Stimulated activated effector memory CD8-positive, alpha-beta T cell treated with anti-CD3 and anti-CD28 coated beads, Interleukin-12 subunit alpha, Interleukin-12 subunit beta, amount 100 ng/mL, for 72 hours (primary cell): ENCODE measurements around the gene SPRED2.
A peak's percentile ranks its signal among the peaks of the same experiment; 100 is the strongest.
"Not testable (repeated sequence)": the region's sequence is repeated elsewhere in the genome, so short reads cannot be mapped to it uniquely, and the experiment has no call there.

ENCODE experiments used
- ATAC-seq: fragments of 150-1000 bp; cut with Tn5 transposase; 2 replicates; pipeline ENCODE4 v1.10.0; 2021
- DNase-seq, 2 donors: peaks; one replicate each; pipeline ENCODE4 v3.0.0; 2021 to 2022; ENCODE audit warnings: low spot score in 2 of 2
- H3K27ac Mint-ChIP-seq: one replicate; pipeline ENCODE4 v1.8.0; 2022; ENCODE audit warnings: mild to moderate bottlenecking, mixed read lengths
- H3K36me3 Mint-ChIP-seq: one replicate; pipeline ENCODE4 v1.8.0; 2022; ENCODE audit warnings: mild to moderate bottlenecking, mixed read lengths
- H3K4me1 Mint-ChIP-seq: one replicate; pipeline ENCODE4 v1.8.0; 2022; ENCODE audit warnings: mixed read lengths
- H3K4me3 Mint-ChIP-seq: one replicate; pipeline ENCODE4 v1.8.0; 2022; ENCODE audit warnings: mild to moderate bottlenecking, mixed read lengths
- H3K9me3 Mint-ChIP-seq: one replicate; pipeline ENCODE4 v1.8.0; 2022; ENCODE audit warnings: mixed read lengths

The SPRED2 gene

DNA sequence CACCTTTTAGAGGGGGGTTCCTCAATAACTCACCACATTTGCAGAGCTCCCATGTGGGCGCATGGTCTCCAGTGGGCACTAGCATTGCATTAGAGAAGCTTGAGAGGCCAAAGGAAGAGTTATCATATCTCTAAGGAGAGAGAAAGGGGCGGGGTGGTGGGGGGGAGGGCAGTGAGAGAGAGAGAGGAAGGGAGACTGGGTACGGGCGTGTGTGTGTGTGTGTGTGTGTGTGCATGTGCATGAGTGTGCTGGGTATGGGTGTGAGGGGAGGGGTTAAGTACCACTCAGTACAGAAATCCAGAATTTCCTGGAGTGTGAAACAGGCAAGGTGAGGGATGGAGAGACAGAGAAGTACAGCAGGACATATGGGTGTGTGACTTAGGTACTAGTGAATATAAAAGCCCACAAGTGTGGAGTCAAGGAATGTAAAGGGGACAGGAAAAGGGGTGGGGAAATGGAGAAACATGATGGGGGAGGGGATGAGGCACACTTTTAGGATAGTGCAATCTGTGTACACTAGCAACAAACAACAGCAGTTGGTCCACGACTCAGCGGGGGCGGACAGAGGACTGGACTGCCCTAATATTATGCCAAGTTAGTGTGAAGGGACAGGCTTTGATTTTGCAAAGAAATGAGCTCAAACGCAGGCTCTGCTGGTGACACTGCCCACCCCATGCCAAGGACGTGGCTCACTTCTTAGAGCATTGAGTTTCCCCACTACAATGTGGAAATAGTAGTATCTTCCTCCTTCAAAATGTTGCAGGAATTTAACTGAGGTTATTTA lies 91.3 kb downstream of the SPRED2 start:
- no peaks in the 10 kb centered on the region for H3K36me3 Mint-ChIP-seq
- ATAC-seq (no peak), DNase-seq (peak in 1 of 2 donors; percentile 17)
- H3K4me3 Mint-ChIP-seq, result no peak overlapping the region
- no peak overlapping the region for H3K27ac Mint-ChIP-seq
- no peaks in the 10 kb centered on the region for H3K9me3 Mint-ChIP-seq
- H3K4me1 Mint-ChIP-seq, result peaks cover under 1% of the 10 kb centered on the region

DNA sequence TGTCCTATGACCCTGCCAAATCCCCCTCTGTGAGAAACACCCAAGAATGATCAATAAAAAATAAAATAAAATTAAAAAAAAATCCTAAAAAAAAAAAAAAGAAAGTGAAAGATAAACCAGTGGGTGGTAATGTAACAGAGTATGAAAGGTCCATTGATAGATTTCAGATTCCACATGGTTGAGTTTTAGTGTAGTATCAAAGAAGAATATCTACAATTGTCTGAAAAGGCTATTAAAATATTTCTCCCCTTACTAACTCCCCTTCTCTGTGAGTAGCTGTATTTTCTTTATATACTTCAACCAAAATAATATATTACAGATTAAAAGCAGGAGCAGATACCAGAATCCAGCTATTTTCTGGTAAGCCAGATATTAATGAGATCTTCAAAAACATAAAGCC lies 92.8 kb downstream of the SPRED2 start:
- no peak for ATAC-seq
- Mint-ChIP-seq H3K9me3 (no peaks in the 10 kb centered on the region), H3K36me3 (no peaks in the 10 kb centered on the region), H3K4me3 (no peak overlapping the region), H3K4me1 (no peaks in the 10 kb centered on the region), H3K27ac (no peak overlapping the region)
- DNase-seq, result no peak

DNA sequence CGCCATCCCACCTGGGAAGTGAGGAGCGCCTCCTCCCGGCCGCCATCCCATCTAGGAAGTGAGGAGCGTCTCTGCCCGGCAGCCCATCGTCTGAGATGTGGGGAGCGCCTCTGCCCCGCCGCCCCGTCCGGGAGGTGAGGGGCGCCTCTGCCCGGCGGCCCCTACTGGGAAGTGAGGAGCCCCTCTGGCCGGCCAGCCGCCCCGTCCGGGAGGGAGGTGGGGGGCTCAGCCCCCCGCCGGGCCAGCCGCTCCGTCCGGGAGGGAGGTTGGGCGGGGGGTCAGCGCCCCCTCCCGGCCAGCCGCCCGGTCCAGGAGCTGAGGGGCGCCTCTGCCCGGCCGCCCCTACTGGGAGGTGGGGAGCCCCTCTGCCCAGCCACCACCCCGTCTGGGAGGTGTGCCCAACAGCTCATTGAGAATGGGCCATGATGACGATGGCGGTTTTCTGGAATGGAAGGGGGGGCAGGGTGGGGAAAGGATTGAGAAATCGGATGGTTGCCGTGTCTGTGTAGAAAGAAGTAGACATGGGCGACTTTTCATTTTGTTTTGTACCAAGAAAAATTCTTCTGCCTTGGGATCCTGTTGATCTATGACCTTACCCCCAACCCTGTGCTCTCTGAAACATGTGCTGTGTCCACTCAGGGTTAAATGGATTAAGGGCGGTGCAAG lies 93.4 kb downstream of the SPRED2 start:
- not testable (repeated sequence) for H3K4me3 Mint-ChIP-seq, H3K36me3 Mint-ChIP-seq, DNase-seq, H3K27ac Mint-ChIP-seq, H3K4me1 Mint-ChIP-seq, H3K9me3 Mint-ChIP-seq, ATAC-seq

DNA sequence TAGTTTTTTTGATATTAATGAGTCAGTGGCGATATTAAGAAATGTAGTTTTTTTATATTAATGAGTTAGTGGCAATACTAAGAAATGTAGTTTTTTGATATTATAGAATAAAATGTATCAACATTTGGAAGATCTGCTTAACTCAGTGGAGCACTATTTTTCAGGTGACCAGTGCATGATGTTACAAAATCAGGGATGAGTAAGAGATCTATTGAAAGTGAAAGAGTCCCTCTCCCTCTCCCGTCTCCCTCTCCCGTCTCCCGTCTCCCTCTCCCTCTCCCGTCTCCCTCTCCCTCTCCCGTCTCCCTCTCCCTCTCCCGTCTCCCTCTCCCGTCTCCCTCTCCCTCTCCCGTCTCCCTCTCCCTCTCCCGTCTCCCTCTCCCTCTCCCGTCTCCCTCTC lies 94.5 kb downstream of the SPRED2 start:
- DNase-seq, H3K27ac Mint-ChIP-seq, H3K4me3 Mint-ChIP-seq, ATAC-seq, H3K9me3 Mint-ChIP-seq, H3K36me3 Mint-ChIP-seq, H3K4me1 Mint-ChIP-seq: not testable (repeated sequence)

DNA sequence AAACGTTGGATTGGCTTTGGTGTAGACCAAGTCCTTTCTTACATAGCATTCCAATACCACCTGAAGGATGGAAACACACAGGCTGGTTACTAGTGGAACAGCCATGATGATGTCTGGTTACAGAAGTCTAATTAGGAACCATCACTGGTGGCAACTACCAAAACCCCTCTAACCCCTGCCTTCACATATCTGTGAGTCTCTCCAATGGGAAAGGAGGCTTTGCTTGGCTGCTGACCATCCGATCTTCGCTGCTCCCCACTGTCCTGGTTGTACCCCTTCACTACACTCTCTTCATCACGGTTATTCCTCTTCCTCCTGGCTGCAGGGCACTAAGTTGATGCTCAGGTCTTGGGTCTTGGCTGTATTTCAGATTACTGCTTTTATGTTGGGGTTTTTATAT lies 97.7 kb downstream of the SPRED2 start:
- Mint-ChIP-seq H3K9me3 (no peaks in the 10 kb centered on the region), H3K4me1 (no peaks in the 10 kb centered on the region), H3K4me3 (no peak overlapping the region), H3K27ac (no peak overlapping the region), H3K36me3 (peaks cover 5% of the 10 kb centered on the region)
- DNase-seq, result no peak
- no peak for ATAC-seq

DNA sequence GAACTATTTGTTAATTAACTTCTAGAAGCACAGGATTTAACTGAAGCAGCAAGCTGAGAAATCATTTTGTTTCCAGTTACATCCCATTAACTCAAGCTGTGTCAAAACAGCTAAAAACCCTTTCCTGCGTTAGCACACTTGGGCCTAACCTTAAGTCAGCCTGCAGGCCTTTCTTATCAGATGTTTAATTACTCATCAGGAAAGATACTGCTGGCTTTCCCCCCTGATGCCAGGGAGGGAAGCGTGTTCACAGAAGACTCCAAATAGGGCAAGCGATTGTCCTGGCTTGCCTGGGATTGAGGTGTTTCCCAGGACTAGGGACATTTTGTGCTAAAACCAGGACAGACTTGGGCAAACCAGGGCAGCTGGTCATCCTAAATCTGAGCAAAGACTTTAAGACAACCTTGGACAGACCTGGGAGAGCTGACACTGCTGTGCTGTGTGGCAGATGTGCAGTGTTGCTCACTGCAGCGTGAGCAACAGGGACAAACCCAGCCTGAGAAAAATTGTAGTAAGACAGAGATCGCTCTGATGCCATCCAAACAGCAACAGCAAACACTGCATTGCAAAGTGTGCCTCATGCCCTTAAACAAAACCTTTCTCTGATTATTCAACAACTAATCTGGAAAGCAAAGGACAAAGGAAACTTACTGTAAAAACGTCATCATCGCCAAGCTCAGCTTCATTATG lies 100.9 kb downstream of the SPRED2 start:
- H3K9me3 Mint-ChIP-seq, result no peaks in the 10 kb centered on the region
- no peak for ATAC-seq
- no peaks in the 10 kb centered on the region for H3K4me1 Mint-ChIP-seq
- no peak overlapping the region for H3K4me3 Mint-ChIP-seq
- peaks cover 5% of the 10 kb centered on the region for H3K36me3 Mint-ChIP-seq
- no peak for DNase-seq
- H3K27ac Mint-ChIP-seq, result no peak overlapping the region

DNA sequence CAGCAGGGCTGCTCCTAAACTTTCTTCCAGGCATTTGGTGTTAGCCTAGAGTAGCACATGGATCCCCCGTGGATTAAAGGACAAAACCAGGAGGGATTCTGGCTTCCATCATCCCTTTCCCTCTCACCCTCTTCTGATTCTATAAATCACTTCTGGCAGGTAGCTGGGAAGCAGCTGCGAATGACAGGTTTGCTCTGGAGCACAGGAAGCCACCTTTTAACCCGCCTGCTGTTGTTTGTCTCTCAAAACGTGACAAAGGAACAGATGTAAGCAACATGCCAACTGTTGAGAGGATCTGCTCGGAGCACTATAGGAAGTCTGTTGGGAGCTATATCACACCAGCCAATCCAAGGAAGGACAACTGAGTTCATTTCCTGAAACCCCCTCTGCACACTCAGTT lies 102.9 kb downstream of the SPRED2 start:
- DNase-seq (no peak), ATAC-seq (no peak)
- H3K27ac Mint-ChIP-seq, result no peak overlapping the region
- no peaks in the 10 kb centered on the region for H3K4me1 Mint-ChIP-seq
- H3K36me3 Mint-ChIP-seq, result peaks cover 5% of the 10 kb centered on the region
- H3K9me3 Mint-ChIP-seq, result no peaks in the 10 kb centered on the region
- H3K4me3 Mint-ChIP-seq, result no peak overlapping the region

DNA sequence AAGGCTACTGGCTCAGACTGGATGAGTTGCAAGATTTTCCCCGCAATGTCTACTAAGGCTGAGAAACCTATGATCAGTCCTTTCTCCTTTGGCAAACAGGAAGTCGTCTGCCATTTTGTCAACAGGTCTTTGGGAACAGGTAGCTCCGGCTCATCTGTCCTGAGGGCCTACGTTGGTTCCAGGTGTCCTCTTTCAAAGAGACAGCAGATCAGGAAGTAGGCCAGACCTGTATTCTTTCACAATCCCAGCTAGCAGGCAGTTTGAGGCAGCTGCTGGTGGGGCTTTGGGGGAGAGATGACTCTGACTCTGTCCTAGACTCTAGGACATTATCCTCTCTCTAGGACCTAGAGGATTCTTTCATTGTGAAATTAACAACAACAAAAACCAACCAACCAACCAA lies 106.1 kb downstream of the SPRED2 start:
- ATAC-seq (no peak), DNase-seq (no peak)
- Mint-ChIP-seq H3K9me3 (no peaks in the 10 kb centered on the region), H3K4me3 (no peak overlapping the region), H3K27ac (no peak overlapping the region), H3K36me3 (no peaks in the 10 kb centered on the region), H3K4me1 (no peaks in the 10 kb centered on the region)

DNA sequence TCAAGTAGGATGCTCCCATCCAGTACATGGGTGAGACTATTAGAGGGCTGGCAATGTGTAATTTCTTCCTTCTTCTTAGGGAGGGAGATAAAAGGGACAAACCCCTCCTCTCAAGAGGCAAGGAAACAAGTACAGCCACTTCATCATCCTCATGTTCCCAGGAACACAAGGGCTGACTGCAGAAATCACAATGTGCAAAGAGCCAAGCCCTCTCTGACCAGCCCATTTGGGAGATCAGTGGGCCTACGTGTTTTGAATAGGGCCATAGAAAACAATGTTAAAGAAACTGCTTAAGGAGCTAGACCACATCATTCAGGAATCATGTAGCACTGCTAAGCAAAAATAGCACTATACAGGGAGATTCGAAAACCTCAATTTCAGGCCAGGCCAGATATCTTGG lies 107.3 kb downstream of the SPRED2 start:
- Mint-ChIP-seq H3K4me3 (no peak overlapping the region), H3K27ac (no peak overlapping the region), H3K9me3 (no peaks in the 10 kb centered on the region), H3K36me3 (no peaks in the 10 kb centered on the region), H3K4me1 (peaks cover 12% of the 10 kb centered on the region)
- ATAC-seq (no peak), DNase-seq (no peak)

DNA sequence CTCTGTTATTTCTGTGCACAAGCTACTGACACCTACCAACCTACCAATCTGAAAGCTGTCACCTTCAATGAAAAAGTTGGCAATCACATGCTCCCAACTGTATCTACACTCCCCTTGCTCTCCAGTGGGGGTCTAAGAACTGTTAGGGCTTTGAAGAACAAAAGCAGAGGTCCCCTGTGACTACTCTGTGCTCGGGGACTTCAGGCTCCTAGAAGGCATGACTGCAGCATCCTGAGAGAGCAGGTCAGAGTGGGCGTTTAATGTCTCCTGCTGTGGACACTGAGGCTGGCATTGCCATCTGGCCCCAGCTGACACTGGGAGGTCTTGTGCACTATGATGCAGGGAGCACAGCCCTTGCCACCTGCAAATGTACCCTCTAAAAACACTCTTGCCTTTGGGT lies 111.5 kb downstream of the SPRED2 start:
- H3K9me3 Mint-ChIP-seq, result no peaks in the 10 kb centered on the region
- no peaks in the 10 kb centered on the region for H3K36me3 Mint-ChIP-seq
- DNase-seq (no peak), ATAC-seq (no peak)
- peak overlapping the region; percentile 62 for H3K4me3 Mint-ChIP-seq
- peak overlapping the region; percentile 94 for H3K27ac Mint-ChIP-seq
- peaks cover 33% of the 10 kb centered on the region for H3K4me1 Mint-ChIP-seq

DNA sequence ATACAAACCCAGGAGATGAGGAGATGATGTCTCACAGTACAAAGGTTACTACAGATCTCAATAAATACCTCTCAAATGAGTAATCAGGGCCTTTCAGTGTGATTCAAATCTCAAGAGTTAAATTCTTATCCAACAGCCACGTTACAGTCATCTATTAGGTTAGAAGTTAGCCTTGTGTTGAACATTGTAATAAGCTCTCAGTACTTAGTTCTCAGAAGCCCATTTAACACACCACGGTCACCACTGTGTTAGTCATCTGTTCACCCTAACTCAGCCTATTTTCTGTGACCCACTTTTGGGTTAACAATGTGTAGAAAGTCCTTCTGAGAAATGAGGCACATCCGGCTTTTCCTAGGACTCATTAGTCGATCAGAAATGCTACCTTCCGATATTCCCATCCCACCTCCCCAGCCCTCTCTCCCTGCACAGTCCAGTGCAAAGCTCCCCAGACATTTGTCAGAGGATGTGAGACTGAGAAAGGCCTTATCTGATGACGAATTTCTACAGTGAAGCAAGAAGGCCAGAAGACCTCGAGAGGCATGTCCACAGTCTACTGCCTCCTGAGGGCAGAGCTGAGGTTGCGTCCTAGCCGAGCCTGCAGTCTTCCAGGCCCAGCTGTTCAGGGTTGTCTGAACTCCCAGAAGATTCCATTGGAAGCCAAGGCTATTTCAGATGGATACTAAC lies 112.2 kb downstream of the SPRED2 start:
- ATAC-seq (peak; percentile 96), DNase-seq (peak; percentile 45 to 84)
- Mint-ChIP-seq H3K27ac (peak overlapping the region; percentile 94), H3K36me3 (no peaks in the 10 kb centered on the region), H3K4me3 (peak overlapping the region; percentile 62), H3K4me1 (peaks cover 33% of the 10 kb centered on the region), H3K9me3 (no peaks in the 10 kb centered on the region)

DNA sequence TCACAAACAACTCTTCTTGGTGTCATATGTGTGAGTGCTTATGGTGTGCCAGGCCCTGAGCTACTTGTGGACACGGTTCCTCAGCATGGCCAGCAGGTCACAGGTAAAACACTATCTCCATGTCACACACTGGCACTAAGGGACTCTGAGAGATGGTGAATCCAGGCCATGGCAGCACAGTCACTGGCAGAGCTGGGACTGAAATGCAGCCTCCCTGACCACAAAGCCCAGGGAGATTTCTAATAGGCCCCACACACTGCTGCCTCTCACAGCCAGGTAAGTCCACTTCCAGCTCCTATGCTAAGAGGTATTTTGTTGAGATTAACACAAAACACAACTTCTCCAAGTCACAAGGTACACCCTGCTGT lies 112.7 kb downstream of the SPRED2 start:
- peak; percentile 14 for ATAC-seq
- Mint-ChIP-seq H3K4me1 (peaks cover 33% of the 10 kb centered on the region), H3K4me3 (peak overlapping the region; percentile 62), H3K27ac (peak overlapping the region; percentile 94), H3K36me3 (no peaks in the 10 kb centered on the region), H3K9me3 (no peaks in the 10 kb centered on the region)
- DNase-seq, result peak in 1 of 2 donors; percentile 65

DNA sequence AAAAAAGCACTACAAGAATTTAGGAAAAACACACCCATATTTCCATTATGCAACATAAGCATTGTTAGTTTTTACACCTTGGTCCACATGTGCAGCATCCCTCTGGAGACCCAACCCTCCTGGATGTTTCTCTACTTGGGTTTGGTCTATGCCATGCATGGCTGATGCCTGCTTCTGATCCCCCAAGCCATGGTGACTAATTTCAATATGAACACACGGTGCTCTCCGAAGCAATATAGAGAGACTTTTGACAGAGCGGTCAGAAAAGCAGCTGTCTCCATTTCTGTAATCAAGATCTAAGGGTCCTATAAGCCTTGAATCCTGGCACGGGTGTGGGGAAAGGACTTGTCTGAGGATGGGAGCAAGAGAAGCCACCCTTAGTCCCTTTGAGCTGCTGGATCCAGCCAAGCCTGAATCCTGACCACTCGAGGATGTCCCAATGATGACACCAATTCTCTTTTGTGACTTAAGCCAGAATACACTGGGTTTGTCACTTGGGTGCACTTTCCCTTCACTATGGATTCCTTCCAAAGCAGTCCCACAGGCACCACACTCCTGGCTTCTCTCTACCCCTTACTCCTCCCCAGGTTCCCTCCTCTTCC lies 113.2 kb downstream of the SPRED2 start:
- DNase-seq (peak in 1 of 2 donors; percentile 65), ATAC-seq (peak; percentile 42)
- Mint-ChIP-seq H3K4me3 (peak overlapping the region; percentile 62), H3K27ac (peak overlapping the region; percentile 94), H3K4me1 (peaks cover 33% of the 10 kb centered on the region), H3K9me3 (no peaks in the 10 kb centered on the region), H3K36me3 (no peaks in the 10 kb centered on the region)

DNA sequence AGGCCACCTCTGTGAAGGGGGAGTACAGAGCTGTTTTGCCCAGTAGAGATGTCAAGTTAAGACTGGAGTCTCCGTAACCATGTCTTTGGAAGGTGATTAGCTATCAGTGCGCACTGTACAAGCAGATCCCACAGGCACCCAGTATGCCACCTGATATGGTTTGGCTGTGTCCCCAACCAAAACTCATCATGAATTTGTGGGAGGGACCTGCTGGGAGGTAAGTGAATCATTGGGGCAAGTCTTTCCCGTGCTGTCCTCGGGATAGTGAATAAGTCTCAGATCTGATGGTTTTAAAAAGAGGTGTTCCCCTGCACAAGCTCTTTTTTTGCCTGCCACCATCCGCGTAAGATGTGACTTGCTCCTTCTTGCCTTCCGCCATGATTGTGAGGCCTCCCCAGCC lies 114.6 kb downstream of the SPRED2 start:
- H3K36me3 Mint-ChIP-seq, result peaks cover 6% of the 10 kb centered on the region
- DNase-seq (no peak), ATAC-seq (no peak)
- no peak overlapping the region for H3K27ac Mint-ChIP-seq
- H3K4me1 Mint-ChIP-seq, result peaks cover 38% of the 10 kb centered on the region
- no peak overlapping the region for H3K4me3 Mint-ChIP-seq
- no peaks in the 10 kb centered on the region for H3K9me3 Mint-ChIP-seq

DNA sequence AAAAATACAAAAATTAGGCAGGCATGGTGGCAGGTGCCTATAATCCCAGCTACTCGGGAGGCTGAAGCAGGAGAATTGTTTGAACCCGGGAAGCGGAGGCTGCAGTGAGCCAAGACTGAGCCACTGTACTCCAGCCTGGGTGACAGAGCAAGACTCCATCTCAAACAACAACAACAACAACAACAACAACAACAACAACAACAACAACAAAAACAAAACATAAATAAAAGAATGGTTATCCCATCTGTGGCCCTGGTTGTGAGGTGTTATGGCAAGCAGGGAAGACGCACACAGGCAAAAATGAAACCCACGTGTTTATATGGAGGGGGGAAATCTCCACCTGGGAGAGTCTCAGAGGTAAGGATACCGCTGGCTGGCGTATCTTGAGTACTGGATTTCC lies 115.0 kb downstream of the SPRED2 start:
- not testable (repeated sequence) for H3K27ac Mint-ChIP-seq, DNase-seq, H3K36me3 Mint-ChIP-seq, H3K9me3 Mint-ChIP-seq, ATAC-seq, H3K4me3 Mint-ChIP-seq
- H3K4me1 Mint-ChIP-seq, result peaks cover 38% of the 10 kb centered on the region
